NB4 (cell line): Measurements from ENCODE around the gene HIBADH.

Source experiments
- CTCF ChIP-seq: IDR thresholded peaks from one replicate; pipeline ENCODE4 v1.5.1; 2012; ENCODE audit warnings: low read depth, low read length
- TF ChIP-seq, protein P1 (sequence below): IDR thresholded peaks from 2 replicates; pipeline ENCODE4 v1.6.1; 2011; ENCODE audit warnings: low read depth, low read length

GRCh38 chr7:27553273-27553672 is 109.4 kb downstream of the HIBADH start:
- no peak for TF ChIP-seq CTCF
- TF ChIP-seq, protein P1, sequence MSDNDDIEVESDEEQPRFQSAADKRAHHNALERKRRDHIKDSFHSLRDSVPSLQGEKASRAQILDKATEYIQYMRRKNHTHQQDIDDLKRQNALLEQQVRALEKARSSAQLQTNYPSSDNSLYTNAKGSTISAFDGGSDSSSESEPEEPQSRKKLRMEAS, result no peak
